HEK293 (cell line): Measurements from ENCODE around the gene VMAC.

ENCODE experiments used
- ATF2 ChIP-seq: fragments of 450-650 bp; formaldehyde crosslinking; IDR thresholded peaks from 2 replicates; pipeline ENCODE4 v1.5.1; 2016; ENCODE audit warnings: missing biosample characterization, missing genetic modification characterization, low read depth
- BCL6B ChIP-seq: fragments of 450-650 bp; formaldehyde crosslinking; IDR thresholded peaks from 2 replicates; pipeline ENCODE4 v1.5.1; 2017; ENCODE audit warnings: missing biosample characterization, missing genetic modification characterization
- CTCF ChIP-seq: fragments of 450-650 bp; formaldehyde crosslinking; IDR thresholded peaks from 2 replicates; pipeline ENCODE4 v1.5.1; 2016; ENCODE audit warnings: missing biosample characterization, missing genetic modification characterization
- HIC1 ChIP-seq: fragments of 450-650 bp; formaldehyde crosslinking; IDR thresholded peaks from 2 replicates; pipeline ENCODE4 v1.5.1; 2016; ENCODE audit warnings: missing biosample characterization, missing genetic modification characterization
- MYNN ChIP-seq: fragments of 450-650 bp; formaldehyde crosslinking; IDR thresholded peaks from 2 replicates; pipeline ENCODE4 v1.5.1; 2016; ENCODE audit warnings: missing biosample characterization, missing genetic modification characterization, borderline replicate concordance
- REST ChIP-seq: fragments of 450-650 bp; formaldehyde crosslinking; IDR thresholded peaks from 2 replicates; pipeline ENCODE4 v1.5.1; 2016; ENCODE audit warnings: missing biosample characterization, missing genetic modification characterization
- SP3 ChIP-seq: fragments of 450-650 bp; formaldehyde crosslinking; IDR thresholded peaks from 2 replicates; pipeline ENCODE4 v1.5.1; 2016; ENCODE audit warnings: missing biosample characterization, missing genetic modification characterization
- TCF7L2 ChIP-seq: IDR thresholded peaks from 2 replicates; pipeline ENCODE4 v1.6.1; 2011; ENCODE audit warnings: low read depth, mild to moderate bottlenecking, inconsistent platforms, low read length, moderate library complexity, borderline replicate concordance
- ZBTB11 ChIP-seq: fragments of 450-650 bp; formaldehyde crosslinking; conservative IDR thresholded peaks from 2 replicates; pipeline ENCODE4 v1.5.1; 2016; ENCODE audit warnings: low read depth, missing biosample characterization, missing genetic modification characterization
- ZBTB17 ChIP-seq: fragments of 450-650 bp; formaldehyde crosslinking; IDR thresholded peaks from 2 replicates; pipeline ENCODE4 v1.5.1; 2016; ENCODE audit warnings: missing biosample characterization, missing genetic modification characterization
- ZBTB26 ChIP-seq: fragments of 450-650 bp; formaldehyde crosslinking; optimal IDR thresholded peaks from 2 replicates; pipeline ENCODE3; 2016; ENCODE audit warnings: missing biosample characterization, mild to moderate bottlenecking, missing genetic modification characterization
- ZNF24 ChIP-seq: fragments of 450-650 bp; formaldehyde crosslinking; IDR thresholded peaks from 2 replicates; pipeline ENCODE4 v1.5.1; 2016; ENCODE audit warnings: missing biosample characterization, missing genetic modification characterization
- ZNF785 ChIP-seq: fragments of 450-650 bp; formaldehyde crosslinking; IDR thresholded peaks from 2 replicates; pipeline ENCODE4 v1.5.1; 2016; ENCODE audit warnings: missing biosample characterization, missing genetic modification characterization

- TF ChIP-seq MYNN (tag by site-specific recombination) = no peak
- TF ChIP-seq CTCF = no peak
- TF ChIP-seq ZBTB17 (tag by site-specific recombination) = no peak
- no peak for TF ChIP-seq ZNF24
- no peak for TF ChIP-seq ZNF785 (tag by site-specific recombination)
- TF ChIP-seq REST (tag by site-specific recombination) = no peak
- no peak for TF ChIP-seq SP3 (tag by site-specific recombination)
- no peak for TF ChIP-seq ZBTB11
- 0 out of 2 replicates have a peak, but pooled peaks have one; percentile 16 for TF ChIP-seq HIC1 (tag by site-specific recombination)
- TF ChIP-seq BCL6B (tag by site-specific recombination) = no peak
- no peak for TF ChIP-seq ATF2
- TF ChIP-seq TCF7L2 = no peak
- no peak for TF ChIP-seq ZBTB26 (tag by site-specific recombination)
Measured at GRCh38 chr19:5893907-5894703, 10.6 kb upstream of the VMAC start.
